Heart right ventricle (tissue), 16 donors: Measurements from ENCODE around the gene TRIM72. TPM values are rescaled to one million over a fixed set of nuclear protein-coding genes. Genes with fewer than 3 reads are reported as not detected.

Experiments used
- ATAC-seq, 8 donors: fragments of 200-7000 bp; cut with Tn5 transposase; one replicate each; pipeline ENCODE4 v1.9.1; 2020; ENCODE audit warnings: mild to moderate bottlenecking in 8 of 8, moderate library complexity in 8 of 8, moderate number of reproducible peaks in 1 of 8
- DNase-seq, 2 donors: peaks; one replicate each; pipeline ENCODE4 v3.0.0-alpha.2; 2020
- H3K27ac ChIP-seq, 10 donors: fragments of 200-600 bp; sonication (generic) in 2 of 10; one replicate each; pipeline versions ENCODE4 v1.5.0 to v1.8.0; 2020 to 2022; ENCODE audit warnings: mild to moderate bottlenecking in 3 of 10
- H3K27me3 ChIP-seq, 7 donors: fragments of 200-600 bp; one replicate each; pipeline ENCODE4 v1.8.0; 2021 to 2022; ENCODE audit warnings: mild to moderate bottlenecking in 2 of 7
- H3K36me3 ChIP-seq, 9 donors: fragments of 200-600 bp; sonication (generic) in 1 of 9; one replicate each; pipeline versions ENCODE4 v1.5.0 to v1.8.0; 2020 to 2022; ENCODE audit warnings: mild to moderate bottlenecking in 2 of 9
- H3K4me1 ChIP-seq, 9 donors: fragments of 200-600 bp; sonication (generic) in 1 of 9; one replicate each; pipeline versions ENCODE4 v1.5.0 to v1.8.0; 2020 to 2022; ENCODE audit warnings: mild to moderate bottlenecking in 4 of 9
- H3K4me3 ChIP-seq, 10 donors: fragments of 200-600 bp; sonication (generic) in 2 of 10; one replicate each; pipeline versions ENCODE4 v1.5.0 to v1.8.0; 2020 to 2022; ENCODE audit warnings: mild to moderate bottlenecking in 7 of 10, moderate library complexity in 2 of 10
- H3K9me3 ChIP-seq, 11 donors: fragments of 200-600 bp in 10 of 11; sonication (generic) in 2 of 11; one replicate each; pipeline versions ENCODE4 v1.5.0 to v1.8.0; 2013 to 2022; ENCODE audit warnings: mild to moderate bottlenecking in 2 of 11, control low read depth in 1 of 11, moderate library complexity in 1 of 11
- CTCF ChIP-seq, 9 donors: fragments of 200-600 bp; sonication (generic) in 2 of 9; IDR thresholded peaks; one replicate each; pipeline versions ENCODE4 v1.5.0 to v1.8.0; 2021 to 2022; ENCODE audit warnings: antibody characterized with exemption in 9 of 9, mild to moderate bottlenecking in 5 of 9, moderate library complexity in 1 of 9
- WGBS, 2 donors: extraction: QIAGEN DNeasy Blood & Tissue Kit; methylation state at CpG; one replicate each; pipeline ENCODE4 v1.1.7; 2013; ENCODE audit warnings: inconsistent platforms in 1 of 2; 5-methylcytosine and 5-hydroxymethylcytosine counted together
- intact Hi-C, 10 donors: fragments of 100-400 bp; cut with DNase I; formaldehyde crosslinking; loops; one replicate each; pipeline versions ENCODE4 v1.11.1 to v1.14.2; 2022
- polyA plus RNA-seq, 2 donors: library from polyadenylated mRNA; stranded (reverse); fragments of 200-250 nt; gene quantifications; one replicate each; pipeline ENCODE4 v1.2.3, GENCODE V29; 2013
- total RNA-seq, 10 donors: library from RNA; stranded (reverse); fragmentation: NEBNext Ultra II Directional in 3 of 10; extraction: Animal tissue kit (Norgen Biotek cat#: 25700) in 3 of 10; gene quantifications; one replicate each; pipeline versions ENCODE4 v1.2.1 to v1.2.4, GENCODE V29; 2021 to 2023
- donor health status: Arrhythmogenic right ventricular cardiomyopathy.
- donor health status: ischemic (EF 13 %, LVEDD 7.1; RV severe dilation, severe dysfunction).
- donor health status: healthy with polysubstance abuse.
- donor health status: DM: no; HTN: yes; CAD: no.
- donor health status: DM: no; HTN: no; CAD: no.
- donor health status: ischemic (EF 25% LVEDD 6.9; RV normal size, moderate dysfunction).
- donor health status: ischemic (EF 25% LVEDD 5.7; RV mildly dilated, moderate dysfunction).
- donor health status: healthy.
- donor health status: DM: yes; HTN: yes; CAD: no.
- donor health status: Ischemic cardiomyopathy.
- donor health status: ischemic (EF 35%, LVEDD 5.7; RV mildly dilated, moderate dysfunction).
- donor health status: nonischemic (EF 11% LVEDD 7.7; RV severe dilation, severe dysfunction).
- donor health status: DM: yes; HTN: yes; CAD: no.
- donor health status: PGD.
- donor health status: ischemic (EF 29% LVEDD 5.4; RV normal size, mild dysfunction).
- donor health status: nonischemic (EF 23%, LVEDD 6.1; RV moderate dilation, normal function).

The TRIM72 gene
- total and polyA plus RNA-seq, 12 donors = 0.51 to 4.8 (median 1.1) TPM

GRCh38 chr16:31256466-31256865 lies 42.5 kb downstream of the TRIM72 start:
- Histone ChIP-seq H3K27me3 (peaks cover 0 to 17% (median 7%) of the 10 kb centered on the region in 7 donors), H3K36me3 (no peaks in the 10 kb centered on the region), H3K4me1 (peaks cover 0 to 46% (median 0%) of the 10 kb centered on the region in 9 donors), H3K4me3 (no peak overlapping the region), H3K27ac (no peak overlapping the region), H3K9me3 (no peaks in the 10 kb centered on the region)
- intact Hi-C loops = loop anchor here in 1 of 10 donors (10.0 kb wide), 1 partner anchor 148 kb away; no protein-coding TSS in a partner anchor
- DNase-seq = no peak
- 77 to 83% methylated on average over 8 of the region's 8 CpGs for WGBS, 2 donors
- TF ChIP-seq CTCF (IDR thresholded peaks at IDR 0.05) = no peak
- no peak for ATAC-seq

GRCh38 chr16:31258366-31258765 lies 44.4 kb downstream of the TRIM72 start:
- H3K27ac ChIP-seq = no peak overlapping the region
- no peaks in the 10 kb centered on the region for H3K36me3 ChIP-seq
- peaks cover 0 to 17% (median 7%) of the 10 kb centered on the region in 7 donors for H3K27me3 ChIP-seq
- no peak overlapping the region for H3K4me3 ChIP-seq
- 78 to 90% methylated on average over 4 of the region's 4 CpGs for WGBS, 2 donors
- peaks cover 0 to 54% (median 0%) of the 10 kb centered on the region in 9 donors for H3K4me1 ChIP-seq
- no peak for TF ChIP-seq CTCF (IDR thresholded peaks at IDR 0.05)
- intact Hi-C loops = loop anchor here in 1 of 10 donors (10.0 kb wide), 1 partner anchor 146 kb away; no protein-coding TSS in a partner anchor
- no peak for DNase-seq
- ATAC-seq = no peak
- no peaks in the 10 kb centered on the region for H3K9me3 ChIP-seq

GRCh38 chr16:31260136-31260931 lies 46.4 kb downstream of the TRIM72 start:
- H3K4me1 ChIP-seq = peaks cover 0 to 54% (median 0%) of the 10 kb centered on the region in 9 donors
- peak overlapping the region in 3 of 10 donors; percentile 15 to 86 (median 58) for H3K27ac ChIP-seq
- peak overlapping the region in 7 of 10 donors; percentile 5 to 57 (median 32) for H3K4me3 ChIP-seq
- peaks cover 0 to 24% (median 10%) of the 10 kb centered on the region in 7 donors for H3K27me3 ChIP-seq
- DNase-seq (no peak), ATAC-seq (peak in 4 of 8 donors; percentile 13 to 19 (median 16))
- H3K9me3 ChIP-seq = no peaks in the 10 kb centered on the region
- 66 to 70% methylated on average over 14 of the region's 14 CpGs for WGBS, 2 donors
- H3K36me3 ChIP-seq = no peaks in the 10 kb centered on the region
- intact Hi-C loops = loop anchor here in 1 of 10 donors (10.0 kb wide), 1 partner anchor 64 kb away; no protein-coding TSS in a partner anchor
- TF ChIP-seq CTCF (IDR thresholded peaks at IDR 0.05) = no peak

GRCh38 chr16:31262084-31262483 lies 48.2 kb downstream of the TRIM72 start:
- Histone ChIP-seq H3K27me3 (peaks cover 0 to 34% (median 14%) of the 10 kb centered on the region in 7 donors), H3K9me3 (no peaks in the 10 kb centered on the region), H3K4me1 (peaks cover 0 to 53% (median 0%) of the 10 kb centered on the region in 9 donors), H3K27ac (no peak overlapping the region), H3K36me3 (peaks cover 0 to 2% (median 0%) of the 10 kb centered on the region in 9 donors), H3K4me3 (no peak overlapping the region)
- DNase-seq (no peak), ATAC-seq (no peak)
- intact Hi-C loops = loop anchor here in 1 of 10 donors (10.0 kb wide), 1 partner anchor 63 kb away; no protein-coding TSS in a partner anchor
- TF ChIP-seq CTCF (IDR thresholded peaks at IDR 0.05) = no peak
- WGBS, 2 donors = 74 to 78% methylated on average over 3 of the region's 3 CpGs
